H9 (cell line): ENCODE results near the gene SKIC8. TPM values are rescaled to one million over a fixed set of nuclear protein-coding genes. Genes with fewer than 3 reads are reported as not detected.

Source experiments
- DNase-seq: peaks from one replicate; pipeline ENCODE4 v3.0.0-alpha.2; 2017
- H2AFZ ChIP-seq: one replicate; pipeline ENCODE4 v1.6.1; 2013; ENCODE audit warnings: mild to moderate bottlenecking, low read length, control low read depth, moderate library complexity
- H2AK5ac ChIP-seq: 2 replicates; pipeline ENCODE4 v1.6.1; 2013; ENCODE audit warnings: low read length, control low read depth, mixed read lengths; ENCODE audit not compliant: insufficient read length
- H2BK120ac ChIP-seq: one replicate; pipeline ENCODE4 v1.6.1; 2013; ENCODE audit warnings: low read depth, mild to moderate bottlenecking, low read length, control low read depth, inconsistent platforms; ENCODE audit not compliant: poor library complexity, severe bottlenecking
- H2BK12ac ChIP-seq: 2 replicates; pipeline ENCODE4 v1.6.1; 2013; ENCODE audit warnings: low read length, control low read depth, mixed read lengths, low read depth; ENCODE audit not compliant: insufficient read length
- H2BK15ac ChIP-seq: 2 replicates; pipeline ENCODE4 v1.6.1; 2013; ENCODE audit warnings: low read depth, low read length, control low read depth
- H2BK20ac ChIP-seq: one replicate; pipeline ENCODE4 v1.6.1; 2013; ENCODE audit warnings: low read depth, mild to moderate bottlenecking, low read length, control low read depth, inconsistent platforms; ENCODE audit not compliant: poor library complexity, severe bottlenecking
- H2BK5ac ChIP-seq: 2 replicates; pipeline ENCODE4 v1.6.1; 2013; ENCODE audit warnings: low read length, control low read depth, mixed read lengths; ENCODE audit not compliant: insufficient read length
- H3K14ac ChIP-seq: 2 replicates; pipeline ENCODE4 v1.6.1; 2013; ENCODE audit warnings: low read length, control low read depth; ENCODE audit not compliant: insufficient read depth
- H3K18ac ChIP-seq: 2 replicates; pipeline ENCODE4 v1.6.1; 2013; ENCODE audit warnings: low read depth, mild to moderate bottlenecking, mixed read lengths, low read length, control low read depth; ENCODE audit not compliant: insufficient read length
- H3K23ac ChIP-seq: 2 replicates; pipeline ENCODE4 v1.6.1; 2013; ENCODE audit warnings: low read length, control low read depth, mixed read lengths, low read depth; ENCODE audit not compliant: insufficient read length
- H3K23me2 ChIP-seq: 2 replicates; pipeline ENCODE4 v1.6.1; 2013; ENCODE audit warnings: low read depth, mild to moderate bottlenecking, mixed read lengths, low read length, control low read depth; ENCODE audit not compliant: insufficient read length, poor library complexity, severe bottlenecking
- H3K27ac ChIP-seq: 2 replicates; pipeline ENCODE4 v1.5.1; 2013; ENCODE audit warnings: low read length, control low read depth, mixed read lengths, low read depth; ENCODE audit not compliant: insufficient read length
- H3K27me3 ChIP-seq: 2 replicates; pipeline ENCODE4 v1.6.1; 2013; ENCODE audit warnings: low read length, control low read depth, inconsistent platforms; ENCODE audit not compliant: insufficient read depth
- H3K4ac ChIP-seq: 2 replicates; pipeline ENCODE4 v1.6.1; 2013; ENCODE audit warnings: low read depth, mild to moderate bottlenecking, control low read depth, inconsistent platforms, low read length, moderate library complexity
- H3K4me1 ChIP-seq: 2 replicates; pipeline ENCODE4 v1.6.1; 2013; ENCODE audit warnings: low read length, control low read depth, inconsistent platforms; ENCODE audit not compliant: insufficient read depth
- H3K4me2 ChIP-seq: 2 replicates; pipeline ENCODE4 v1.6.1; 2013; ENCODE audit warnings: low read length, control low read depth, mixed read lengths; ENCODE audit not compliant: insufficient read length, insufficient read depth
- H3K56ac ChIP-seq: 2 replicates; pipeline ENCODE4 v1.6.1; 2013; ENCODE audit warnings: low read depth, mild to moderate bottlenecking, mixed read lengths, low read length, control low read depth; ENCODE audit not compliant: insufficient read length
- H3K79me1 ChIP-seq: 2 replicates; pipeline ENCODE4 v1.6.1; 2013; ENCODE audit warnings: low read depth, mild to moderate bottlenecking, moderate library complexity, low read length, control low read depth, inconsistent platforms; ENCODE audit not compliant: insufficient read depth, poor library complexity, severe bottlenecking
- H3K79me2 ChIP-seq: 2 replicates; pipeline ENCODE4 v1.6.1; 2013; ENCODE audit warnings: low read length, control low read depth, inconsistent platforms; ENCODE audit not compliant: insufficient read depth
- H3K9ac ChIP-seq: 2 replicates; pipeline ENCODE4 v1.6.1; 2013; ENCODE audit warnings: low read length, control low read depth, mixed read lengths; ENCODE audit not compliant: insufficient read length; ENCODE audit errors: extremely low read depth
- H3K9me3 ChIP-seq: one replicate; pipeline ENCODE4 v1.6.1; 2013; ENCODE audit warnings: low read depth, low read length, inconsistent platforms; ENCODE audit not compliant: control insufficient read depth
- H3T11ph ChIP-seq: one replicate; pipeline ENCODE4 v1.6.1; 2013; ENCODE audit warnings: mild to moderate bottlenecking, low read length, control low read depth, inconsistent platforms
- H4K20me1 ChIP-seq: one replicate; pipeline ENCODE4 v1.6.1; 2013; ENCODE audit not compliant: control insufficient read depth, insufficient read length, insufficient read depth
- H4K5ac ChIP-seq: 2 replicates; pipeline ENCODE4 v1.6.1; 2013; ENCODE audit warnings: low read depth, mild to moderate bottlenecking, mixed read lengths, low read length, control low read depth; ENCODE audit not compliant: insufficient read length
- H4K8ac ChIP-seq: replicated peaks from 2 replicates; pipeline ENCODE4 v1.6.1; 2013; ENCODE audit warnings: low read length, control low read depth, mixed read lengths, low read depth; ENCODE audit not compliant: insufficient read length
- H4K91ac ChIP-seq: 2 replicates; pipeline ENCODE4 v1.6.1; 2013; ENCODE audit warnings: low read depth, mild to moderate bottlenecking, moderate library complexity, mixed read lengths, low read length, control low read depth; ENCODE audit not compliant: insufficient read length
- H3K27ac Mint-ChIP-seq, 3 experiments: 2 replicates in 2 of 3; 3 replicates in 1 of 3; pipeline ENCODE4 v1.8.0; 2020 to 2021; ENCODE audit warnings: mixed read lengths in 3 of 3, mild to moderate bottlenecking in 1 of 3, moderate library complexity in 1 of 3
- H3K27me3 Mint-ChIP-seq: 2 replicates; pipeline ENCODE4 v1.8.0; 2021; ENCODE audit warnings: low read depth, mild to moderate bottlenecking, moderate library complexity, mixed read lengths
- H3K36me3 Mint-ChIP-seq, 3 experiments: 2 replicates in 2 of 3; 3 replicates in 1 of 3; pipeline ENCODE4 v1.8.0; 2020 to 2021; ENCODE audit warnings: low read depth in 3 of 3, mixed read lengths in 3 of 3; ENCODE audit not compliant: insufficient read depth in 1 of 3
- H3K4me1 Mint-ChIP-seq, 2 experiments: 2 replicates each; pipeline ENCODE4 v1.8.0; 2020; ENCODE audit warnings: mixed read lengths in 2 of 2
- H3K4me3 Mint-ChIP-seq, 2 experiments: 2 replicates in 1 of 2; 3 replicates in 1 of 2; pipeline ENCODE4 v1.8.0; 2020 to 2021; ENCODE audit warnings: mild to moderate bottlenecking in 2 of 2, mixed read lengths in 2 of 2, moderate library complexity in 1 of 2
- H3K9me3 Mint-ChIP-seq, 2 experiments: 2 replicates in 1 of 2; 3 replicates in 1 of 2; pipeline ENCODE4 v1.8.0; 2020; ENCODE audit warnings: mild to moderate bottlenecking in 2 of 2, mixed read lengths in 2 of 2, moderate library complexity in 1 of 2
- WGBS: extraction: QIAGEN DNeasy Blood & Tissue Kit; methylation state at CpG from one replicate; pipeline ENCODE4 v1.1.7; 2013; ENCODE audit warnings: missing lambda C conversion rate, low lambda C conversion rate, mixed read lengths; ENCODE audit not compliant: insufficient read length; ENCODE audit errors: extremely low coverage; 5-methylcytosine and 5-hydroxymethylcytosine counted together
- total RNA-seq: library from RNA; stranded (reverse); gene quantifications from 2 replicates; pipeline ENCODE4 v1.2.1, GENCODE V29; 2021
- TF ChIP-seq, protein P1 (sequence below): fragments of 200-600 bp; sonication (generic); conservative IDR thresholded peaks from 3 replicates; pipeline ENCODE4 v1.8.0; 2021; ENCODE audit warnings: antibody characterized with exemption, mild to moderate bottlenecking

SKIC8 gene
- total RNA-seq, 1 experiment from 2014 or later, result 45.6 TPM

DNA sequence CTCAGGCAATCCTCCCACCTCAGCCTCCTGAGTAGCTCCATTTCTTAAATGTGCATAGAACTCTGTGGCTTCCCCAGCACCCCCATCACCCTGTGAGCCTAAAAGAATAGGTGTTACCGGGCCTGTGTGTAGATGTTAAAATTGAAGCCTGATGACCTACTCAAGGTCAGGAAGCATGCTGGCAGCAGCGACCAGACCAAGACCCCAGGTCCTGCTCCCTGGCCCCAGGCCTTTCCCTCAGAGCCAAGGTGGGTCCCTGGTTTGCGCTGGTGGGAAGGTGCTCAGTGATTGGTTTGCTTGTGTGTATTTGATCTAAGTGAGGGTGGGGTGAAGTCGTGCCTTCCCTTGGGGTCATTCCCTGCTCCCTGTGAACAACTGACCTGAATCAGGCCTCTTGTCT is 22.4 kb upstream of the SKIC8 start:
- Histone ChIP-seq H3K79me1 (no peaks in the 10 kb centered on the region), H4K91ac (no peak overlapping the region), H3K18ac (peak overlapping the region; percentile 89), H2BK5ac (no peak overlapping the region), H3K9ac (no peak overlapping the region), H3T11ph (no peak overlapping the region), H3K23ac (no peak overlapping the region), H3K23me2 (no peaks in the 10 kb centered on the region), H3K4ac (no peak overlapping the region), H3K27me3 (no peaks in the 10 kb centered on the region), H2AK5ac (no peak overlapping the region), H4K20me1 (no peaks in the 10 kb centered on the region), H3K14ac (peak overlapping the region; percentile 66), H2BK15ac (no peak overlapping the region), H3K4me2 (no peak overlapping the region), H2BK120ac (no peak overlapping the region), H4K8ac (peak overlapping the region; percentile 61), H2BK20ac (no peak overlapping the region), H3K56ac (no peak overlapping the region), H2AFZ (no peak overlapping the region), H3K9me3 (no peaks in the 10 kb centered on the region), H4K5ac (peak overlapping the region; percentile 41), H3K79me2 (no peaks in the 10 kb centered on the region), H3K27ac (no peak overlapping the region), H2BK12ac (no peak overlapping the region), H3K4me1 (peaks cover 11% of the 10 kb centered on the region; the same call in 1 of the 2 replicates)
- H3K4me1 Mint-ChIP-seq, result peaks cover 31 to 51% of the 10 kb centered on the region in 2 experiments
- WGBS, result no CpG with 5 or more reads among the region's 4 CpGs
- H3K36me3 Mint-ChIP-seq, result no peaks in the 10 kb centered on the region
- peak overlapping the region; percentile 33 to 95 (median 93); a peak in 4 of 7 replicates for H3K27ac Mint-ChIP-seq
- no peak for DNase-seq
- no peaks in the 10 kb centered on the region; a peak in 1 of 5 replicates for H3K9me3 Mint-ChIP-seq
- peaks cover 2% of the 10 kb centered on the region for H3K27me3 Mint-ChIP-seq
- peak overlapping the region in 1 of 2 experiments; percentile 37; a peak in 2 of 5 replicates for H3K4me3 Mint-ChIP-seq
- TF ChIP-seq, protein P1, sequence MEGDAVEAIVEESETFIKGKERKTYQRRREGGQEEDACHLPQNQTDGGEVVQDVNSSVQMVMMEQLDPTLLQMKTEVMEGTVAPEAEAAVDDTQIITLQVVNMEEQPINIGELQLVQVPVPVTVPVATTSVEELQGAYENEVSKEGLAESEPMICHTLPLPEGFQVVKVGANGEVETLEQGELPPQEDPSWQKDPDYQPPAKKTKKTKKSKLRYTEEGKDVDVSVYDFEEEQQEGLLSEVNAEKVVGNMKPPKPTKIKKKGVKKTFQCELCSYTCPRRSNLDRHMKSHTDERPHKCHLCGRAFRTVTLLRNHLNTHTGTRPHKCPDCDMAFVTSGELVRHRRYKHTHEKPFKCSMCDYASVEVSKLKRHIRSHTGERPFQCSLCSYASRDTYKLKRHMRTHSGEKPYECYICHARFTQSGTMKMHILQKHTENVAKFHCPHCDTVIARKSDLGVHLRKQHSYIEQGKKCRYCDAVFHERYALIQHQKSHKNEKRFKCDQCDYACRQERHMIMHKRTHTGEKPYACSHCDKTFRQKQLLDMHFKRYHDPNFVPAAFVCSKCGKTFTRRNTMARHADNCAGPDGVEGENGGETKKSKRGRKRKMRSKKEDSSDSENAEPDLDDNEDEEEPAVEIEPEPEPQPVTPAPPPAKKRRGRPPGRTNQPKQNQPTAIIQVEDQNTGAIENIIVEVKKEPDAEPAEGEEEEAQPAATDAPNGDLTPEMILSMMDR, result no peak
